HL-60/S4 treated with phorbol 12-myristate 13-acetate at 8.2 ng/mL for 4 days and 3 days (cell line): ENCODE measurements around the gene RSPH1.

Source experiments
- in situ Hi-C: fragments of 300-500 bp; cut with MboI; formaldehyde crosslinking; loops from 2 replicates; pipeline ENCODE4 v1.15.0; 2022; ENCODE audit warnings: low sequenced_read_pairs

RSPH1 gene

DNA sequence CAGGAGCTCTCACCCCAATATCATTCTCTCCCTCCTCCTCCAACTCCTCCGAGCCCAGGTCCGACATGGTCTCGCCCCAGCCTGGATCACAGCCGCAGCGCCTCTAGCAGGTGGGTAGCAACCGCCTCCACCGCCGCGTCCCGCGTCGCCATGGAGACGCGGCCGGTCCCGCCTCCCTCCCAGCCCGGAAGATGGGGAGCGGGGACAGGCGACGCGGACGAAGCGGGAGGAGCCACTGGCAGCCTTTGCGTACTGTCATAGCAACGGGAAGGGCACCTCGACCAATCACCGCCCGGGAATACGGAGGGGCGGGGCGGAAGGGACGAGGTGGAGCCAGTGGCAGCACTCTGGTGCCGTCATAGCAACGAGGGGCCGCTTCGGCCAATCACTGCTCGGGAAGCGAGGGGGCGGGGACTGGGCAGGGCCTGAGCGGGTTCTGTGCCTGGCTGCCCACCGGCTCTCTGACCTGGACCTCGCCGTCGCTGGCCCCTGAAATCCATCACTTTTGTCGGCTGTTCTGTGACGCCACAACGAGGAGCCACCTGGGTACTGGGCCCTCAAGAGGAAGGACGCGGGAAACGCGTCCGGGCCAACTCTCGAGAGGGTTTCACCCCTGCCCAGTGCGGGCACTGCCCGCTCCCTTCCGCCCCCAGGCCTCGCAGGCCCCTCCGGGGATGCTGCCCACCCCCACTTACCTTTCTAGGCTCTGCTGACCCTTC, at the start of gene RSPH1:
TSS of gene RSPH1 (minus strand) at position 105 of the 719 bp plus-strand sequence. CDS start at position 67, 38 bp downstream.
- in situ Hi-C loops: no loop called here

DNA sequence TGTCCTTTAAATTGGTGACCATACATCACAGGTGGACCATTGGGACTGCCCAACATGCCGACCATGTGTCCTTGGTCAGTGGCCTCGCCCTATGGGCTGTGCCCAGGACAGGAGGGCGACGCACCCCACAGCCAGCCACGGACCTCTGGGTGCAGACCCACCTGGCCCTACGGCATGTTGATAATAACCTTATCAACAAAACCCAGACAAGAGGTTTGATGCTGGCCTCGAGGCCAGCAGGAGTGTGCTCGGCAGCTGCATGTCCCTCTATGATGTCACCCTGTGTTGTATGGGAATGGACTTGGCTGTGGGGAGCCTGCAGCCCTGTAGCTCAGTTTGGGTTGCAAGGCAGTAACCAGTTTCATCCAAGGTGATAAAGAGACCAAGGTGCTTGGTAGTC, 49.7 kb upstream of the RSPH1 start:
- in situ Hi-C loops: no loop called here

DNA sequence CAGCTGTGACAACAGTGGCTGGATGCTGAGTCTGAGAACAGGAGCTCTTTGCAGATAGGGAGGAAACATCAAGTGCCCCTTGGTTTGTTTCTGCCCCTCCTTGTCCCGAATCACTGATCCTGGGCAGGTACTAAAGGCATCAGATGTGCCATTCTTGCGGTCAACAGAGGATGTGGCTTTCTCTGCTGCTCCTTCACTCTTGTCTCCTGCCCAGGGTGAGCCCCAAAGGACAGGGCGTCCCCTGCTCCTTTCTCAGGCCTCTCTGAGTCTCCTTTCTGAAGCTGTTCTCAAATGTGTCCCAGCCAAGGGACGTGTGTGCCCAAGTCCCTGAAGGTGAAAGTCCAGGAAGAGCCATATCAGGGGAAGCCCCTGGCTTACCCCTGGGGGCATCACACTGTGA, 49.3 kb upstream of the RSPH1 start:
- in situ Hi-C loops: no loop called here

DNA sequence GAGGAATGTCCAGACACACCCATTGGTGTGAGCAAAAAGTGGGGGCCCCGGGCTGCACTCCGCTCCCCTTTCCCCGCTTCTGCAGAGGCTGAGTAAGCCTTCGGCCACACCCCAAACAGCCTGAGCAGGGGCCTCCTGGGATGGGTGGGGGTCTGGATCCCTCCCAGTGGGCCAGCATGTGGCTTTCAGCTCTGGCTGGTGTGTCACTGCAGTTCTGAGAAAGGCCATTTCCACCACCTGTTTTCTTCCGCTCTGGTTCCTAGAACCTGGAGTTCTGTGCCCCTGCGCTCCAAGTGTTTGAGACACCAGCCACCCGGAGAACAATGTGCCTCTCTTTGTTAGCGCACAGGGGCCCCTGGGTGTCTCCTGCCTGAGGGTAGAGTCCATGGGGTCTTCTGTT, 48.5 kb upstream of the RSPH1 start:
- in situ Hi-C loops: no loop called here

DNA sequence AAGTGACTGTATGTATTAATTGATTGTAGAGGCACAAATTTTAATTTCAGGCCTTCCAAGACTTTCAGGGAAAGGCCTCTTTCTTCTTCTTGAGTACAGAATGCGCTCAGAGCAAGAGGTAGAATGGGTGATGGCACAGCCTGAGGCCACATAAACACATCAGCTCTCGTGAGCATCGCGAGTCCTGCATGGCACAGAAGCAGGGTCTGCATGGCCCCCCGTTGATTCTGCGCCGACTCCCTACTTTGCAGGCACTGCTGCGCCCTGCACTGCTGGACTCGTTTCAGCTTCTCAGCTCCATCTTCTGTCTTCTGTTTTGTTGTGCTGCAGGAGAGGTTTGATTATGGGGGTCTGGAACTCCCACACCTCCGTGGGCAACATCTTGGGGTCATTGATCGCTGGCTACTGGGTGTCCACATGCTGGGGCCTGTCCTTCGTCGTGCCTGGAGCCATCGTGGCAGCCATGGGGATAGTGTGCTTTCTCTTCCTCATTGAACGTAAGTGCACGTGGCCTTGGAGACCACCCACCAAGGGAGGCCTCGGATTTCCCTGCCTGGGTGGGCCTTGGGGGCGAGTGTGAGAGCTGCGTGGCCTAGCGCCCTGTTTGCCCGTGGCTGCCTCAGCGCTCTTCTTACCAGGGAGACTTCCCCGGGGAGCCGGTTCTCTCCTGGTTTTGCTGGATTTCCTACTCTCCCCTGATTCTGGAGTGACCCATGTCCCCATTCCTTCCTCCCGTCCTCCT, 47.3 kb upstream of the RSPH1 start:
- in situ Hi-C loops: no loop called here

DNA sequence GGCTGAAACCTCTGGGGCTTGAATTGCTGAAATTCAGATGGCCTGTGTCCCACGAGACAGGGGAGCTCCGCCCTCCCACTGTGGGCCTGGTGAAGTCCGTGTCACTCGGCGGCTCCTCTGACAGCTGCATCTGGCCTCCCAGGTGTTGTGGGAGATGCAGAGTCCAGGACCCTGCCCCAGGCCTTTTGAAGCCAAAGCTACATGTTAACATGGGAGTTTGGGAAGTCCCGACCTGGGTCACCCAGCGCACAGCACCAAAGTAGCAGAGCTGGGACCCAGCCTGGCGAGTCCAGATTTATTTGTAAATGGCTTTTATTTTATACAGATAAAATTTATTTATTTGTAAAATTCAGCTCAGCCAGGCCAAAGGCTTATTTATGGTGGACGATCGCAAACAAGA, 46.6 kb upstream of the RSPH1 start:
- in situ Hi-C loops: no loop called here

DNA sequence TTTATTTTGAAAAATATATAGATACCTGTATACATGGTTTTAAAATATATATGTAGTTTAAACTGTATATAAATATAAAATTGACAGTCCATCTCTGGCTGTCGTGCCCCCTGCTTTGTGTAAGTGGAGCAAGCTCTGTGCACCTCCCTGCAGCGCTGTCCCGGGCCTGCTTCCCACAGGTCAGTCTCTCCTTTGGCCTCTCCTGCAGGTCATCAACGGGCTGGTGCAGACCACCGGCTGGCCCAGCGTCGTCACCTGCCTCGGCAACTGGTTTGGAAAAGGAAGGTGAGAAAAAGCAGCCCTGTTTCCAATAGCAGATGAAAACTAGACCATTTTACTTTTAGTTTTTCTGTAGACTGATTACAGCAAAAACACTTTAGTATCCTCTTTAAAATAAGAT, 46.2 kb upstream of the RSPH1 start:
- in situ Hi-C loops: no loop called here

DNA sequence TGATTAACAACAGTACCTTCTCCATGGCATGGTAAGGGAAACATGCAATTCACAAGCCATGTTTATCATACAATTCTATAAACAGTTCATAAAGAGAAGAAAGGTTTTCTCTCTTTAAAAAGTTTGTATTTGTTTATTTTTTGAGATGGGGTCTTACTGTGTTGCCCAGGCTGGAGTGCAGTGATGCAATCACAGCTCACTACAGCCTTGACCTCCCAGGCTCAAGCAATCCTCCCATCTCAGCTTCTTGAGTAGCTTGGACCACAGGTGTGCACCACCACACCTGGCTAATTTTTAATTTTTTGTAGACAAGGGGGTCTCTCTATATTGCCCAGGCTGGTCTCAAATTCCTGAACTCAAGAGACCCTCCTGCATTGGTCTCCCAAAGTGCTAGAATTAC, 45.6 kb upstream of the RSPH1 start:
- in situ Hi-C loops: no loop called here

DNA sequence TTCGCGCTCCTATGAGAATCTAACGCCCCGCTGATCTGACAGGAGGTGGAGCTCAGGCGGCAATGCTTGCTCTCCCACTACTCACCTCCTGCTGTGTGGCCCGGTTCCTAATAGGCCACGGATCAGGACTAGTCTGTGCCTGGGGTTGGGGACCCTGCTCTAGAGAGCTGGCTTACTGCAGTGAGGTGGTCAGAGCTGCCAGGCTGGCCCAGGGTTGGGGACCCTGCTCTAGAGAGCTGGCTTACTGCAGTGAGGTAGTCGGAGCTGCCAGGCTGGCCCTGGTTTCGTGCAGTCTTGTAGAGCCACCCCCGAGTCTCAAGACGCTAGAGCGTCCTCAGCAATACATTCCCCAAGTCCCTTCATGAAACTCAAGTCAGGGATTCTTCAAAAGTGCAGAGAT, 45.1 kb upstream of the RSPH1 start:
- in situ Hi-C loops: no loop called here

DNA sequence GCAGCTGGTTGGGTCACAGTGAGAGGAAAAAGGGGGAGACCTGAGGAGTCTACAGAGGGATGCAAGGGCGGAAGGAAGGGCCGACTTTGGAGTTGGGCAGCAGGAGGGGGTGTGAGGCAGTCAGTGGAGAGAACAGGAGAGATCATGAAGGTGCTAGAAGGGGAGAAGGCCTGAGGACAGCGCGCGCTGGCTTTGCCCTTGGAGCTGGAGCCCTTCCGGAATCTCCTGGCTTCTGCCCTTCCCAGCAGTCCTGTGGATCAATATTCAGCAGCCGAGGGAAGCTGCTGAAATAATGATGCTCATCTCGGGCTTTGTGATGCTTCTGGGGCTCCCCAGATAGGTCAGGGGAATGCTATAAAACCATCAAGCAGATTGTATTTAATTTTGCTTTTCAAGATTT, 44.4 kb upstream of the RSPH1 start:
- in situ Hi-C loops: no loop called here

DNA sequence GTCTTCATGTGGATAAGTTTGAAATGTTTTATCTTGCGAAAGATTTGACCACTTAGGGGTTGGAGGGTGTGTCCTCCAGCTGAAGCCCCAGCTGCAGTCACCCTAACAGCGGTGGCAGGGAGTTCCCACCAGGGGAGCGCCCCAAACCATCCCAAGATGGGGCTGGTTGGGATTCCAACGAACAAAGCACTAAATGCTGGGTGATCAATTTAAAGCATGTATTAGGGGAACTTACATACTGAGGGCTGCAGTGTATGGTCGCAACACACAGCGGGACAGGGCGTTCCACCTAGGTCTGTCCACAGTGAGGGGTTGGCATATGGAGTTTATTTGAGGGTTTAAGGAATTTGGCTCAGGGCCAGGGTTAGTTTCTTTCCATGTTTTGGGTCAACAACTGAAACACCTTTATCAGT, 43.9 kb upstream of the RSPH1 start:
- in situ Hi-C loops: no loop called here

DNA sequence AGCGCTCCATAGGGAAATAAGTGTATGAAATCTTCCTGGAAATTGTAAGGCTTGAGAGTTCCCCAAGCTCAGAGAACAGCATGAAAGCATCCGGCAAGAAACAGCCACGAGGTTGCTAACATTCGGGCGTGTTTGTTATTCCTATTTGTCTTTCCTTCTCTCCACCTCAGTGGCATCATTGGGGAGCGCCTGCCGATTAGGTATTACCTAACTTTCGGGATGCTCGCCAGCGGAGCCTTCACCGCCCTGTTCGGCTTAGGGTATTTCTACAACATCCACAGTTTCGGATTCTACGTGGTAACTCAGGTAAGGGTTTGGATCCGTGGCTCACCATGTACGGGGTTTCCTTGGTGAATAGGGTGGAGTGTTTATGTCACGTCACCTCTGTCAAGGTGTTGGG, 43.3 kb upstream of the RSPH1 start:
- in situ Hi-C loops: no loop called here

DNA sequence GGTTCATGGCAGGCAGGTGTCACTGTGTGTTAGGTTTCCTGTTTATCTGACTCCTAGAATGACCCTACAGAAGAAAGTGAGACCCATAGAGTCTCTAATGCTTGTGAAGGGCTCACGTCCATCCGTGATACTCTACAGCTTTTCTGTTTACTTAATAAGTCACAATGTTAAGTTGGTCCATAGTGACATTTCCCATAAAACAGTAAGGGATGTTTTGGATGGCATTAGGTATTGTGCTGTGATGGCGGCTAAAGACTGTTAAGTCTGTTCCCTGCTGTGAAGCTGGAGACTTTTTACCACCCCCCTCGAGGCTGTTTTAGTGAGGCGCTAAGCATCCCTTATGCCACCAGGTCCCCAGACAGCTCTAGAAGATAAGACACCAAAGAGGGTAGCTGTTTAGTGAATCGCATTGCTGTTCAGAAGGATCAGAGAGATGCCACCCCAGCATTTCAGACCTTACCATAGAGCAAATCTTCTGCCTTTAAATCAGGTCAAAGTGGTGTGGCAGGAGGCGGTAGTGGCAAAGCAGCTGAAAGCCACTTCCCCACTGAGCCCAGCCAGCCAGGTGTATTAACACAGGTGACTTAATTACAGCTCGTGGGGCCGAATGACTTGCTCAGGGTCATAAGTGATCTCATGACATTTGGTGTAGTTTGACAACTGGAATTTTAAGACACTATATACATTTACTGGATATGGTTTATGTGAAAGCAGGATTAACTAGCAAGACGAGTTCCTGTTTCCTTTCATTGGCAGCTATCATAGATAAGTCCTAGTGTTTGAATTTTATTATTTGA, 42.7 kb upstream of the RSPH1 start:
- in situ Hi-C loops: no loop called here

DNA sequence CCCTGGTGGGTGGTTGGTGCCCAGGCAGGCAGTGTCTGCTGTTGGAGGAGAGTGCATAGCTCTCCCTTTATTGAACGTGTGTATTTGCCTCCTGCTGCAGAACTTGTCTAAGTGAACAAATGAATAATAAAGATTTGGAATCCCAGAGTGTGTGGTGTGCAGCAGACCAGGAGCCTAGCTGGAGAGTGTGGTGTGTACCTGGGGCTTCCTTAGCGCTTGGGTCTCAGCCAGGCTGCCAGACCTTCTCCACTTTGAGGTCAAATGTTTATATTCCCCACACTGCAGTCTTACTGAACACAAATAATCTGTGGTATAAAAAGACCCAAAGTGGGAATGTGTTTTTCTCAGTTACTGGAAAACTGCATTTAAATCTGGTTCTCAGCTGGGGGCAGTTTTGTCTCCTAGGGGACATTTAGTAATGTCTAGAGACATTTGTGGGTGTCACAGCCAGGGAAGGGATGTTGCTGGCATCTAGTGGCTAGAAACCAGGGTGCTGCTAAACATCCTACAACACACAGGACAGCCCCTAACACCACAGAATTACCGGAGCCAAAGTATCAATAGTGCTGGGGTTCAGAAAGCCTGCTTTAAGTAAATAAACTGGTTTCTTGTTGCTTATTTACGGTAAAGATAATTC, 41.2 kb upstream of the RSPH1 start:
- in situ Hi-C loops: no loop called here

DNA sequence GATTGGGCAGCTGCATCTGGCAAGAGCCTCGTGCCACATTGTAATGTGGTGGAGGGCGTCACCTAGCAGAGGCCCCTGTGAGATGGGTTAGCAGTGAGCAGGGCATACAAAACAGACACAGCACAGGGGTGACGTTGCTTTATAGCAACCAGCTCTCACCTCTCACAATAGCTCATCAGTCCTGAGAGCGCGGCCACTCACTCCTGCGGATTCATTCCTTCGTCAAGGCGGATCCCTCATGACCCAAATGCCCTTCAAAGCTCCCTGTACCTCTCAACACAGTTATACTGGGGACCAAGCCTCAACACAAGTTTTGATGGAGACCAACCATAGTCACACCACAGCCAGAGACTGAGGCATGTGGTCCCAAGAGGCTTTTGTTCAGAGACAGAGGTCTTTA, 40.6 kb upstream of the RSPH1 start:
- in situ Hi-C loops: no loop called here

DNA sequence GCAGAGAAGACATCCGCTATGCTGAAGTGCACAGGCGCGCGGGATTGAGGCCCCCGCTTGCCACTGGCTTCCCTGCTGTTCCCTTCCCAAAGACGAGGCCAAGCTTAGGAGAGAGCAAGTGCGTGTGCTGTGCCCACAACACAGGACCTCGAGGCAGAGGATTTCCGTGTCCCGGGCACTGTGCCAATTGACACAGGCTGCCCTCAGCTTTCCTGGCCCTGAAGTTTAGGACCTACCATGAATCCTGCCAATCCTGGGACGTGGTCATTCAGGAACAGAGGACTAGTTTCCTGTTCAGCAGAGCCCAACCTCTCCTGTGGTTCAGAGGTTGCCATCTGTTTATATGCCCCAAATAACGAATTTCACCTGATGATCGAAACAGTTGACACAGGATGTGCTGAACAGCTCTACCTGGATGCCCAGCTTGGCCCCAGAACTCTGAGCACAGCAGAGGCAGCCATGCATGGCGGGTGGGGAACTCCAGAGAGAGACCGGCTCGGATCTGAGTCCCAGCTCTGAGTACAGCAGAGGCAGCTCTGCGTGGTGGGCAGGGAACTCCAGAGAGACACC, 39.7 kb upstream of the RSPH1 start:
- in situ Hi-C loops: no loop called here

DNA sequence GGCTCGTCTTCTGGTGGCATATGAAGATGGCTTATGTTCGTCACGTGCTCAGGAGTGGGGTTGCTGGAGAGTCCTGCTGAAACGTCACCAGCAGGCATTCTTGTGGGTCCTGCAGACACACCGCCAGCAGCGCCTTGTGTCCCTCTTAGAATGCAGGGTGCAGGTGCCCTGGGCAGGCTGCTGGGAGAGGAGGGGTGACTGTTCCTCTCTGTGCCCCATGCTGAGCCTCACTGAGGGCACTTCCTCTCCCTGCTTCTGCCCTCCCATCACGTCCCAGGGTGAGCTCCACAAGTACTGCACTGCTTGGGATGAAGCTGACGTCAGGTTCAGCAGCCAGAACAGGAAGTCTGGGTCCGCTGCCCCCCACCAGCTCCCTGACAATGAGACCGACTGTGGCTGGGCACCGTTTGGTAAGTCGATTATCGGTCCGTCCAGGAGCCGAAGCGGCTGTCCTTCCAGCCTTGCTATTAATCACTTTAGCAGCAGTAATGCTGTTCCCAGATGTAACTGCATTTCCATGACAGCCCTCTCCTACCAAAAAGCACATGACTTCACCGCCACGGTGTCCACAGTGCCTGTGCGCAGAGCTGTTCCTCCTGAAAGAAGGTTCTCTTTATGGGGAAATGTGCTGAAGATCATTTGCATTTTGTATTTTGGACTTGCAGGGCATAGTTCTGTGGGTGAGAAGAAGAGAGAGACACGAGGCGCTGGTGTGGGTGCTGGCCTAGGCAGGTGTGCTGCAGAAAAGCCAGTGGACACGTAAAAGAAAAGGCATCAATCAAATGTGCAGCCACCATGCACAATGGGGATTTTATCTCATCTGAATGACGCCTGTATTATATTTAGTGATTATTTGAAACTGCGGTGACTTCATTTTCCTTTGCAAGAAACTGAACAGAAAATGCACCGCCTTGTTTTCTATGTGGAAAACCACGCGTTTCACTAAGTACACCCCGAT, 38.7 kb upstream of the RSPH1 start:
- in situ Hi-C loops: no loop called here

DNA sequence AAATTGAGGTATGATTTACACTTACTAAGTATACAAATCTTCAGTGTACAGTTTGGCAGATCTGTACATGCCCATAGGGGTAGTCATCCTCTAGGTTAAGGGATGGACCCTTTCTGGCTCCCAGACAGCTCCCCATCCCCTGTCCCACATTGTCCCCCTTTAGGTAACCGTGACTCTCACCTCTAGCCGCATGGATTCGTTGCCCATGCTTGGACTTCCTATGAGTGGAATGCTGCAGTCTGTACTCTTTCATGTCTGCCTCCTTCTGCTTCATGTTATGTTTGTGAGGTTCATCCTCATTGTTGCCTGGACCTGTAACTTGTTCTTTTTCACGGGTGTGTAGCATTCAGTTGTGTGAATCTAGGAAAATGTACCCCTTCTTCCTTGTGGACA, 37.9 kb upstream of the RSPH1 start:
- in situ Hi-C loops: no loop called here

DNA sequence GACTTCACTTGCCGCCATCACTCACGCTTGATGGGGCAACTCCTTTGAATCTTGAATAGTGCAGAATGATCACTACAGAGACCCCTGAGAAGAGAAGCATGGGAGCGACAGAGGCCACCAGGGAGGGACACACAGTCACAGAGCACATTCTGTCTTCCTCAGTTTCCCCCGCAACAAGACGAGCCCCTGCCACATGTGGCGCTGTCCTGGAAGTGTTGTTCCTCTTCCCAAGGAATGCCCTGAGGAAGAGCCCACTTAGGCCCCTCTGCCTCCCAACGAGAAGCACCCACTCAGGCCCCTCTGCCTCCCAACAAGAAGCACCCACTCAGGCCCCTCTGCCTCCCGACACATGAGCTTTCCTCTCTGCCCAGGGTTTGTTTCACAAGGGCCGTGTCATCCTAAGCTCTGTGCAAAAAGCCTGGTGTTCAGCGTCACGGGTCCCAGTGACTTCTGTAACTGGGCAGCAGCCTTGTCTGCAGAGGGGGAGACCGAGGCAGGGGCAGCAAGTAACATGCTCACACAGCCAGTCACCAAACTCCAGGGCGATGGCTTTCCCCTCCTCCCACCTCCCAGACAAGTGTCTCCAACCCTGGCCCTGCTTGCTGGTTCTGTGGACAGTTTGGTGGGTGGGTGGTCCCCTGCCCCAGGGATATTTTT, 37.4 kb upstream of the RSPH1 start:
- in situ Hi-C loops: no loop called here
